SW480 (cell line): ENCODE results near the gene IRF2.

Experiments used
- DNase-seq: peaks from one replicate; pipeline ENCODE4 v3.0.0-alpha.2; 2016; ENCODE audit warnings: low spot score

The IRF2 gene

GRCh38 chr4:184368290-184368689 lies 106.1 kb downstream of the IRF2 start:
- DNase-seq: no peak

- no peak for DNase-seq
Observed at GRCh38 chr4:184364100-184364921, 110.0 kb downstream of the IRF2 start.

GRCh38 chr4:184363258-184363657 lies 111.1 kb downstream of the IRF2 start:
- DNase-seq: no peak

- no peak for DNase-seq
Observed at GRCh38 chr4:184362396-184362795, 112.0 kb downstream of the IRF2 start.

GRCh38 chr4:184361443-184361842 lies 112.9 kb downstream of the IRF2 start:
- no peak for DNase-seq

- DNase-seq: no peak
Observed at GRCh38 chr4:184359888-184360287, 114.5 kb downstream of the IRF2 start.

GRCh38 chr4:184358521-184359232 lies 115.7 kb downstream of the IRF2 start:
- no peak for DNase-seq

- no peak for DNase-seq
Observed at GRCh38 chr4:184357772-184358171, 116.6 kb downstream of the IRF2 start.

- no peak for DNase-seq
Observed at GRCh38 chr4:184357165-184357564, 117.2 kb downstream of the IRF2 start.

- no peak for DNase-seq
Observed at GRCh38 chr4:184356366-184356765, 118.0 kb downstream of the IRF2 start.

- DNase-seq: no peak
Observed at GRCh38 chr4:184355857-184356256, 118.5 kb downstream of the IRF2 start.

GRCh38 chr4:184355111-184355604 lies 119.2 kb downstream of the IRF2 start:
- DNase-seq: no peak

GRCh38 chr4:184352891-184353290 lies 121.5 kb downstream of the IRF2 start:
- DNase-seq: no peak

- no peak for DNase-seq
Observed at GRCh38 chr4:184351560-184352451, 122.5 kb downstream of the IRF2 start.

GRCh38 chr4:184350964-184351363 lies 123.4 kb downstream of the IRF2 start:
- DNase-seq: no peak

- DNase-seq: no peak
Observed at GRCh38 chr4:184350213-184350817, 124.0 kb downstream of the IRF2 start.

GRCh38 chr4:184349283-184350039 lies 124.9 kb downstream of the IRF2 start:
- DNase-seq: no peak

- DNase-seq: no peak
Observed at GRCh38 chr4:184348311-184349233, 125.8 kb downstream of the IRF2 start.

GRCh38 chr4:184347251-184348239 lies 126.8 kb downstream of the IRF2 start:
- DNase-seq: no peak
